K562 (cell line): ENCODE measurements around the gene KIFC3. TPM values are rescaled to one million over a fixed set of nuclear protein-coding genes. Genes with fewer than 3 reads are reported as not detected.

Experiments used
- CBFA2T2 ChIP-seq: fragments of 450-650 bp; conservative IDR thresholded peaks from 2 replicates; pipeline ENCODE4 v1.6.1; 2017; ENCODE audit warnings: mild to moderate bottlenecking
- CEBPB ChIP-seq: fragments of 450-650 bp; IDR thresholded peaks from 2 replicates; pipeline ENCODE4 v1.6.1; 2016; ENCODE audit warnings: missing genetic modification characterization, missing compliant biosample characterization
- ESRRA ChIP-seq: fragments of 450-650 bp; IDR thresholded peaks from 2 replicates; pipeline ENCODE4 v1.6.1; 2014; ENCODE audit warnings: low read depth, mild to moderate bottlenecking, moderate library complexity, borderline replicate concordance
- ETV5 ChIP-seq: sonication (generic); formaldehyde crosslinking; IDR thresholded peaks from 2 replicates; pipeline ENCODE4 v1.4.0; 2020; ENCODE audit warnings: low read depth, mild to moderate bottlenecking, missing genetic modification reagents
- GABPA ChIP-seq: fragments of 200-800 bp; sonication (Bioruptor generic); conservative IDR thresholded peaks from 2 replicates; pipeline ENCODE4 v1.6.1; 2016; ENCODE audit warnings: low read depth, missing genetic modification characterization, missing compliant biosample characterization
- KDM5B ChIP-seq: fragments of 200-600 bp; sonication (generic); IDR thresholded peaks from 2 replicates; pipeline ENCODE4 v1.6.1; 2012; ENCODE audit warnings: low read depth, mild to moderate bottlenecking, moderate library complexity, low read length, control low read depth, inconsistent platforms; ENCODE audit not compliant: insufficient replicate concordance
- LEF1 ChIP-seq: fragments of 450-650 bp; IDR thresholded peaks from 2 replicates; pipeline ENCODE4 v1.6.1; 2016; ENCODE audit warnings: mild to moderate bottlenecking
- NONO ChIP-seq, 2 experiments: fragments of 200-400 bp in 1 of 2; fragments of 450-650 bp in 1 of 2; formaldehyde crosslinking in 1 of 2; IDR thresholded peaks; 2 replicates each; pipeline ENCODE4 v1.6.1; 2017; ENCODE audit warnings: low read depth in 2 of 2, mild to moderate bottlenecking in 2 of 2, moderate library complexity in 2 of 2, low read length in 1 of 2
- NR3C1 ChIP-seq: sonication (generic); formaldehyde crosslinking; IDR thresholded peaks from 2 replicates; pipeline ENCODE4 v1.8.1; 2022; ENCODE audit warnings: missing genetic modification reagents
- PYGO2 ChIP-seq: fragments of 450-650 bp; IDR thresholded peaks from 2 replicates; pipeline ENCODE4 v1.6.1; 2016; ENCODE audit warnings: mild to moderate bottlenecking, missing genetic modification characterization, moderate library complexity, missing compliant biosample characterization
- SAFB ChIP-seq: fragments of 200-400 bp; formaldehyde crosslinking; IDR thresholded peaks from 2 replicates; pipeline ENCODE4 v1.6.1; 2017; ENCODE audit warnings: low read depth, low read length, borderline replicate concordance
- TCF3 ChIP-seq: sonication (generic); formaldehyde crosslinking; IDR thresholded peaks from 2 replicates; pipeline ENCODE4 v1.4.0; 2020; ENCODE audit warnings: mild to moderate bottlenecking, missing genetic modification reagents
- TEAD1 ChIP-seq, 2 experiments: fragments of 450-650 bp in 1 of 2; sonication (generic) in 1 of 2; formaldehyde crosslinking; IDR thresholded peaks; 2 replicates each; pipeline versions ENCODE4 v1.4.0 to v1.8.0; 2020 to 2022; ENCODE audit warnings: mild to moderate bottlenecking in 2 of 2, missing genetic modification reagents in 1 of 2
- ZC3H8 ChIP-seq: fragments of 450-650 bp; IDR thresholded peaks from 2 replicates; pipeline ENCODE4 v1.6.1; 2017
- ZKSCAN1 ChIP-seq: fragments of 150-350 bp; IDR thresholded peaks from 2 replicates; pipeline ENCODE4 v1.6.1; 2016; ENCODE audit warnings: low read depth, low read length
- polyA plus RNA-seq, 8 experiments: library from polyadenylated mRNA; depleted of rRNA in 4 of 8; stranded (reverse) in 5 of 8; unstranded in 3 of 8; fragments of >200 nt; fragmentation: Nextera tagmentation in 2 of 8; fragmentation: Illumina TruSeq in 1 of 8; extraction: Ambion mirVana in 2 of 8; extraction: Trizol in 1 of 8; gene quantifications; 2 replicates each; pipeline versions ENCODE4 v1.2.1 to v1.2.3, GENCODE V29; 2011 to 2014; ENCODE audit warnings: inconsistent platforms in 1 of 8, missing spikeins in 1 of 8
- total RNA-seq, 7 experiments: library from RNA; depleted of rRNA in 6 of 7; stranded (reverse); fragments of >200 nt in 6 of 7; fragmentation: Illumina TruSeq in 2 of 7; extraction: Trizol in 2 of 7; gene quantifications; 2 replicates each; pipeline versions ENCODE4 v1.2.1 to v1.2.3, GENCODE V29; 2011 to 2021; ENCODE audit warnings: low replicate concordance in 1 of 7
- TF ChIP-seq, protein P1 (sequence below), 2 experiments: fragments of 450-650 bp in 1 of 2; sonication (generic) in 1 of 2; formaldehyde crosslinking in 1 of 2; IDR thresholded peaks; 2 replicates each; pipeline versions ENCODE4 v1.7.1 to v1.9.0; 2016 to 2022; ENCODE audit warnings: inconsistent platforms in 1 of 2, mild to moderate bottlenecking in 1 of 2, missing genetic modification reagents in 1 of 2
- TF ChIP-seq, protein P2 (sequence below), 2 experiments: IDR thresholded peaks; 2 replicates each; pipeline ENCODE4 v1.6.1; 2011; ENCODE audit warnings: borderline replicate concordance in 1 of 2, control low read depth in 1 of 2, low read depth in 1 of 2, low read length in 1 of 2, mild to moderate bottlenecking in 1 of 2, mixed read lengths in 1 of 2, moderate library complexity in 1 of 2; ENCODE audit not compliant: insufficient read depth in 1 of 2, insufficient read length in 1 of 2, poor library complexity in 1 of 2, severe bottlenecking in 1 of 2; ENCODE audit errors: extremely low read depth in 1 of 2

Gene KIFC3
- total and polyA plus RNA-seq, 9 of the 15 experiments (the other 6 are each of a cell fraction or from before 2014, with no cell fraction given) = 0.23 to 105 (median 26.2) TPM

DNA sequence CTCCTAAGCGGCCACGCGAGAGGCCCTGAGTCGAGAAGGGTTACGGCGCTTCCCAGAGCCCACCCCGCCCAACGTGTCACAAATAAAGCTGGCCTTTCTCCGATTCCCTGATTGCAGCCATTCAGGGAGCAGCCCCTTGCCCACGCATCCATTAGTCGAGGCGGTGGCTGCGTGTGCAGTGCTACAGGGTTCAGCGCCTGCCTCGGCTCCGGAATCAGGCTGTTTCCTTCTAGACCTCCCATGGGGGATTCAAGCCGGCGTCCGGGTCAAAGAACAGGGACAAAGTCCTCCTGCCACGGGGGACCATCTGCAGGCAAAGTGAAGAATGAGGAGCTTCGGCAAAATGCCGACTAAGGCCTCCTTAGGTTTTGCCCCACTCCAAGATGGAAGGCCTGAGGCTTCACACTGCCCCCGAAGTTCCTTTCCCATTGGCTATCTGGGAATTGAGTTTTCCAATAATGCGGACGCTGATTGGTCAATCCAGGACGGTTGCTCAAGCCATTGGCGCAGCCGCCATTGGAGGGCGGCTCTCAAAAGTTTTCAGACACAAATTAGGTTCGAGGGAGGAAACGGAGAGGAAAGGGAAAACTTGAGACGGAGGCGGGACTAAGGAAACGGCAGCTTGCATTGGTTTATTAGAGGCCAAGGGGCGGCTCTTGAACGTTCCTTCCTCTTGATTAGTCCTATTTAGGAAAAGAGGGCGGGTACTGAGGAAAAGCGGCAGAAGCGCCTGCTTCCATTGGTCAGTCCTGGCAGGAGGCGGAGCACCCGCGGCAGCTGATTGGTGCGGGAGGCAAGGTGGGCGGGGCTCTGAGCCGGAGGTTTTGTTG, 67.2 kb downstream of the KIFC3 start (continued):
- TF ChIP-seq TEAD1 (CRISPR knock-in tag; IDR thresholded peaks at IDR 0.05) = no peak; a peak in 1 of 4 replicates
- TF ChIP-seq, protein P1, sequence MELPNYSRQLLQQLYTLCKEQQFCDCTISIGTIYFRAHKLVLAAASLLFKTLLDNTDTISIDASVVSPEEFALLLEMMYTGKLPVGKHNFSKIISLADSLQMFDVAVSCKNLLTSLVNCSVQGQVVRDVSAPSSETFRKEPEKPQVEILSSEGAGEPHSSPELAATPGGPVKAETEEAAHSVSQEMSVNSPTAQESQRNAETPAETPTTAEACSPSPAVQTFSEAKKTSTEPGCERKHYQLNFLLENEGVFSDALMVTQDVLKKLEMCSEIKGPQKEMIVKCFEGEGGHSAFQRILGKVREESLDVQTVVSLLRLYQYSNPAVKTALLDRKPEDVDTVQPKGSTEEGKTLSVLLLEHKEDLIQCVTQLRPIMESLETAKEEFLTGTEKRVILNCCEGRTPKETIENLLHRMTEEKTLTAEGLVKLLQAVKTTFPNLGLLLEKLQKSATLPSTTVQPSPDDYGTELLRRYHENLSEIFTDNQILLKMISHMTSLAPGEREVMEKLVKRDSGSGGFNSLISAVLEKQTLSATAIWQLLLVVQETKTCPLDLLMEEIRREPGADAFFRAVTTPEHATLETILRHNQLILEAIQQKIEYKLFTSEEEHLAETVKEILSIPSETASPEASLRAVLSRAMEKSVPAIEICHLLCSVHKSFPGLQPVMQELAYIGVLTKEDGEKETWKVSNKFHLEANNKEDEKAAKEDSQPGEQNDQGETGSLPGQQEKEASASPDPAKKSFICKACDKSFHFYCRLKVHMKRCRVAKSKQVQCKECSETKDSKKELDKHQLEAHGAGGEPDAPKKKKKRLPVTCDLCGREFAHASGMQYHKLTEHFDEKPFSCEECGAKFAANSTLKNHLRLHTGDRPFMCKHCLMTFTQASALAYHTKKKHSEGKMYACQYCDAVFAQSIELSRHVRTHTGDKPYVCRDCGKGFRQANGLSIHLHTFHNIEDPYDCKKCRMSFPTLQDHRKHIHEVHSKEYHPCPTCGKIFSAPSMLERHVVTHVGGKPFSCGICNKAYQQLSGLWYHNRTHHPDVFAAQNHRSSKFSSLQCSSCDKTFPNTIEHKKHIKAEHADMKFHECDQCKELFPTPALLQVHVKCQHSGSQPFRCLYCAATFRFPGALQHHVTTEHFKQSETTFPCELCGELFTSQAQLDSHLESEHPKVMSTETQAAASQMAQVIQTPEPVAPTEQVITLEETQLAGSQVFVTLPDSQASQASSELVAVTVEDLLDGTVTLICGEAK (IDR thresholded peaks at IDR 0.05) = peak; percentile 90
- TF ChIP-seq, protein P1 (CRISPR knock-in tag; IDR thresholded peaks at IDR 0.05) = no peak
- TF ChIP-seq ETV5 = no peak; the same call in 1 of the 2 replicates
- no peak for TF ChIP-seq ZC3H8
- TF ChIP-seq, protein P2, sequence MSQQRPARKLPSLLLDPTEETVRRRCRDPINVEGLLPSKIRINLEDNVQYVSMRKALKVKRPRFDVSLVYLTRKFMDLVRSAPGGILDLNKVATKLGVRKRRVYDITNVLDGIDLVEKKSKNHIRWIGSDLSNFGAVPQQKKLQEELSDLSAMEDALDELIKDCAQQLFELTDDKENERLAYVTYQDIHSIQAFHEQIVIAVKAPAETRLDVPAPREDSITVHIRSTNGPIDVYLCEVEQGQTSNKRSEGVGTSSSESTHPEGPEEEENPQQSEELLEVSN (IDR thresholded peaks at IDR 0.05; ENCODE audit: borderline replicate concordance in 1 of 2, extremely low read depth in 1 of 2, insufficient read depth in 1 of 2, insufficient read length in 1 of 2, low read depth in 1 of 2, low read length in 1 of 2, poor library complexity in 1 of 2, severe bottlenecking in 1 of 2) = peak in 1 of 2 experiments; percentile 73
- TF ChIP-seq GABPA (tag) = peak; percentile 90
- TF ChIP-seq CEBPB (tag) = peak; percentile 86
- no peak for TF ChIP-seq ESRRA
- no peak for TF ChIP-seq KDM5B
- no peak for TF ChIP-seq TCF3
- no peak for TF ChIP-seq CBFA2T2
- no peak for TF ChIP-seq PYGO2
- no peak for TF ChIP-seq NONO (IDR thresholded peaks at IDR 0.05; ENCODE audit: low read depth in 2 of 2, low read length in 1 of 2)
- no peak for TF ChIP-seq SAFB
- TF ChIP-seq LEF1 = peak; percentile 60; the same call in 1 of the 2 replicates
- no peak for TF ChIP-seq ZKSCAN1
- TF ChIP-seq NR3C1 (CRISPR knock-in tag) = no peak
